ENCODE data around the gene CCDC154. TPM values are rescaled to one million over a fixed set of nuclear protein-coding genes. Genes with fewer than 3 reads are reported as not detected.
"Not testable (repeated sequence)": the region's sequence is repeated elsewhere in the genome, so short reads cannot be mapped to it uniquely, and the experiment has no call there.

CCDC154 gene
- total and polyA plus RNA-seq, 4 experiments from 2014 or later = 0.13 to 14.7 (median 12.1) TPM; not detected in 1

GRCh38 chr16:1446296-1447080 is 2.1 kb upstream of the CCDC154 start:
- intact Hi-C loops (cut with micrococcal nuclease) = no loop called here
- H3K4me1 Mint-ChIP-seq = no peaks in the 10 kb centered on the region
- POLR2A ChIA-PET (ENCODE audit: partially characterized antibody) = no interaction called here
- H3K36me3 ChIP-seq (ENCODE audit: insufficient read depth, low read length) = no peaks in the 10 kb centered on the region
- H3K27me3 ChIP-seq (ENCODE audit: insufficient read depth, low read length) = no peaks in the 10 kb centered on the region
- H3K27me3 Mint-ChIP-seq = no peaks in the 10 kb centered on the region
- no peak overlapping the region for H3K27ac Mint-ChIP-seq
- H3K4me1 ChIP-seq (ENCODE audit: insufficient read depth, low read length) = no peaks in the 10 kb centered on the region
- no peak overlapping the region for H3K4me3 Mint-ChIP-seq
- no peak for DNase-seq
- H3K9me3 ChIP-seq (ENCODE audit: control insufficient read depth in 1 of 2, low read length in 2 of 2) = no peaks in the 10 kb centered on the region
- CTCF ChIA-PET (ENCODE audit: partially characterized antibody) = no interaction called here
- H3K27ac ChIP-seq (ENCODE audit: low read depth, low read length) = no peak overlapping the region
- no peak overlapping the region for H3K4me3 ChIP-seq (ENCODE audit: low read length in 2 of 2)
- peaks cover 2 to 12% of the 10 kb centered on the region in 2 donors for H3K36me3 Mint-ChIP-seq
- no peaks in the 10 kb centered on the region for H3K9me3 Mint-ChIP-seq

- ChIA-PET CTCF (ENCODE audit: partially characterized antibody) (interaction anchor here (0.6 kb wide), 1 partner anchor 40 kb away, joined by 3 read pairs; no protein-coding TSS in a partner anchor), POLR2A (ENCODE audit: partially characterized antibody) (no interaction called here)
- Mint-ChIP-seq H3K36me3 (peaks cover 0 to 10% of the 10 kb centered on the region in 2 donors), H3K4me1 (no peaks in the 10 kb centered on the region), H3K27me3 (no peaks in the 10 kb centered on the region), H3K27ac (no peak overlapping the region), H3K4me3 (no peak overlapping the region), H3K9me3 (no peaks in the 10 kb centered on the region)
- no peak for DNase-seq
- Histone ChIP-seq H3K4me1 (ENCODE audit: insufficient read depth, low read length) (no peaks in the 10 kb centered on the region), H3K36me3 (ENCODE audit: insufficient read depth, low read length) (no peaks in the 10 kb centered on the region), H3K9me3 (ENCODE audit: control insufficient read depth in 1 of 2, low read length in 2 of 2) (no peaks in the 10 kb centered on the region), H3K27ac (ENCODE audit: low read depth, low read length) (no peak overlapping the region), H3K27me3 (ENCODE audit: insufficient read depth, low read length) (no peaks in the 10 kb centered on the region), H3K4me3 (ENCODE audit: low read length in 2 of 2) (no peak overlapping the region)
- intact Hi-C loops (cut with micrococcal nuclease) = no loop called here
Measured at GRCh38 chr16:1445518-1446203, 1.3 kb upstream of the CCDC154 start.

GRCh38 chr16:1444730-1445517 is 568 bp upstream of the CCDC154 start:
- Mint-ChIP-seq H3K36me3 (peaks cover 0 to 8% of the 10 kb centered on the region in 2 donors), H3K4me1 (no peaks in the 10 kb centered on the region), H3K4me3 (no peak overlapping the region), H3K27me3 (no peaks in the 10 kb centered on the region), H3K27ac (no peak overlapping the region), H3K9me3 (no peaks in the 10 kb centered on the region)
- intact Hi-C loops (cut with micrococcal nuclease) = no loop called here
- Histone ChIP-seq H3K9me3 (ENCODE audit: control insufficient read depth in 1 of 2, low read length in 2 of 2) (no peaks in the 10 kb centered on the region), H3K4me1 (ENCODE audit: insufficient read depth, low read length) (no peaks in the 10 kb centered on the region), H3K27ac (ENCODE audit: low read depth, low read length) (no peak overlapping the region), H3K36me3 (ENCODE audit: insufficient read depth, low read length) (no peaks in the 10 kb centered on the region), H3K27me3 (ENCODE audit: insufficient read depth, low read length) (no peaks in the 10 kb centered on the region), H3K4me3 (ENCODE audit: low read length in 2 of 2) (no peak overlapping the region)
- peak in 1 of 5 donors; percentile 26 for DNase-seq
- ChIA-PET POLR2A (ENCODE audit: partially characterized antibody) (no interaction called here), CTCF (ENCODE audit: partially characterized antibody) (interaction anchor here (0.6 kb wide), 1 partner anchor 40 kb away, joined by 3 read pairs; no protein-coding TSS in a partner anchor)

- no peak overlapping the region for H3K4me3 Mint-ChIP-seq
- no peak overlapping the region for H3K27ac Mint-ChIP-seq
- H3K9me3 Mint-ChIP-seq = no peaks in the 10 kb centered on the region
- H3K36me3 Mint-ChIP-seq = peaks cover 0 to 5% of the 10 kb centered on the region in 2 donors
- intact Hi-C loops (cut with micrococcal nuclease) = no loop called here
- DNase-seq = peak in 1 of 5 donors; percentile 4
- no peaks in the 10 kb centered on the region for H3K4me1 Mint-ChIP-seq
- Histone ChIP-seq H3K27me3 (ENCODE audit: insufficient read depth, low read length) (no peaks in the 10 kb centered on the region), H3K36me3 (ENCODE audit: insufficient read depth, low read length) (no peaks in the 10 kb centered on the region), H3K4me3 (ENCODE audit: low read length in 2 of 2) (no peak overlapping the region), H3K4me1 (ENCODE audit: insufficient read depth, low read length) (no peaks in the 10 kb centered on the region), H3K9me3 (ENCODE audit: control insufficient read depth in 1 of 2, low read length in 2 of 2) (no peaks in the 10 kb centered on the region), H3K27ac (ENCODE audit: low read depth, low read length) (no peak overlapping the region)
- ChIA-PET POLR2A (ENCODE audit: partially characterized antibody) (interaction anchor here (1.4 kb wide), 1 partner anchor 9 kb away, joined by 3 read pairs; no protein-coding TSS in a partner anchor), CTCF (ENCODE audit: partially characterized antibody) (no interaction called here)
- H3K27me3 Mint-ChIP-seq = no peaks in the 10 kb centered on the region
Measured at GRCh38 chr16:1443403-1443973, 868 bp downstream of the CCDC154 start.

- ChIA-PET POLR2A (ENCODE audit: partially characterized antibody) (interaction anchor here (1.3 kb wide), 1 partner anchor 26 kb away, joined by 3 read pairs; no protein-coding TSS in a partner anchor), CTCF (ENCODE audit: partially characterized antibody) (no interaction called here)
- intact Hi-C loops (cut with micrococcal nuclease) = no loop called here
- DNase-seq = peak in 1 of 5 donors; percentile 12
- no peaks in the 10 kb centered on the region for H3K9me3 Mint-ChIP-seq
- Histone ChIP-seq H3K36me3 (ENCODE audit: insufficient read depth, low read length) (no peaks in the 10 kb centered on the region), H3K27ac (ENCODE audit: low read depth, low read length) (no peak overlapping the region), H3K4me1 (ENCODE audit: insufficient read depth, low read length) (no peaks in the 10 kb centered on the region), H3K4me3 (ENCODE audit: low read length in 2 of 2) (no peak overlapping the region), H3K9me3 (ENCODE audit: control insufficient read depth in 1 of 2, low read length in 2 of 2) (no peaks in the 10 kb centered on the region), H3K27me3 (ENCODE audit: insufficient read depth, low read length) (no peaks in the 10 kb centered on the region)
- H3K4me3 Mint-ChIP-seq = no peak overlapping the region
- peaks cover 0 to 2% of the 10 kb centered on the region in 2 donors for H3K36me3 Mint-ChIP-seq
- no peak overlapping the region for H3K27ac Mint-ChIP-seq
- no peaks in the 10 kb centered on the region for H3K27me3 Mint-ChIP-seq
- H3K4me1 Mint-ChIP-seq = no peaks in the 10 kb centered on the region
Measured at GRCh38 chr16:1442697-1443096, 1.7 kb downstream of the CCDC154 start.

- Histone ChIP-seq H3K9me3 (ENCODE audit: control insufficient read depth in 1 of 2, low read length in 2 of 2) (no peaks in the 10 kb centered on the region), H3K4me3 (ENCODE audit: low read length in 2 of 2) (no peak overlapping the region), H3K27ac (ENCODE audit: low read depth, low read length) (no peak overlapping the region), H3K36me3 (ENCODE audit: insufficient read depth, low read length) (no peaks in the 10 kb centered on the region), H3K4me1 (ENCODE audit: insufficient read depth, low read length) (no peaks in the 10 kb centered on the region), H3K27me3 (ENCODE audit: insufficient read depth, low read length) (no peaks in the 10 kb centered on the region)
- Mint-ChIP-seq H3K9me3 (no peaks in the 10 kb centered on the region), H3K36me3 (peaks cover 0 to 2% of the 10 kb centered on the region in 2 donors), H3K27ac (no peak overlapping the region), H3K4me1 (no peaks in the 10 kb centered on the region), H3K4me3 (no peak overlapping the region), H3K27me3 (no peaks in the 10 kb centered on the region)
- intact Hi-C loops (cut with micrococcal nuclease) = no loop called here
- DNase-seq = no peak
- ChIA-PET CTCF (ENCODE audit: partially characterized antibody) (no interaction called here), POLR2A (ENCODE audit: partially characterized antibody) (no interaction called here)
Measured at GRCh38 chr16:1441391-1441829, 2.9 kb downstream of the CCDC154 start.

GRCh38 chr16:1439699-1440074 is 4.7 kb downstream of the CCDC154 start:
- H3K36me3 ChIP-seq (ENCODE audit: insufficient read depth, low read length); H3K9me3 ChIP-seq (ENCODE audit: control insufficient read depth in 1 of 2, low read length in 2 of 2); H3K4me3 Mint-ChIP-seq; DNase-seq; H3K4me3 ChIP-seq (ENCODE audit: low read length in 2 of 2); intact Hi-C loops (cut with micrococcal nuclease); H3K4me1 ChIP-seq (ENCODE audit: insufficient read depth, low read length); H3K36me3 Mint-ChIP-seq; H3K27ac ChIP-seq (ENCODE audit: low read depth, low read length); H3K27me3 Mint-ChIP-seq; H3K27ac Mint-ChIP-seq; CTCF ChIA-PET (ENCODE audit: partially characterized antibody); POLR2A ChIA-PET (ENCODE audit: partially characterized antibody); H3K4me1 Mint-ChIP-seq; H3K27me3 ChIP-seq (ENCODE audit: insufficient read depth, low read length); H3K9me3 Mint-ChIP-seq: not testable (repeated sequence)

Measured in CD4-positive, alpha-beta memory T cell (primary cell).